Stimulated activated CD4-positive, alpha-beta T cell treated with anti-CD3 and anti-CD28 coated beads, Interleukin-1b, Interleukin-23, amount 100 ng/mL, for 24 hours (primary cell): ENCODE results near the gene DDX31.

Source experiments
- DNase-seq, 4 experiments: peaks; one replicate each; pipeline ENCODE4 v3.0.0-alpha.2; 2020; ENCODE audit warnings: low read depth in 4 of 4, low spot score in 1 of 4

Gene DDX31

DNA sequence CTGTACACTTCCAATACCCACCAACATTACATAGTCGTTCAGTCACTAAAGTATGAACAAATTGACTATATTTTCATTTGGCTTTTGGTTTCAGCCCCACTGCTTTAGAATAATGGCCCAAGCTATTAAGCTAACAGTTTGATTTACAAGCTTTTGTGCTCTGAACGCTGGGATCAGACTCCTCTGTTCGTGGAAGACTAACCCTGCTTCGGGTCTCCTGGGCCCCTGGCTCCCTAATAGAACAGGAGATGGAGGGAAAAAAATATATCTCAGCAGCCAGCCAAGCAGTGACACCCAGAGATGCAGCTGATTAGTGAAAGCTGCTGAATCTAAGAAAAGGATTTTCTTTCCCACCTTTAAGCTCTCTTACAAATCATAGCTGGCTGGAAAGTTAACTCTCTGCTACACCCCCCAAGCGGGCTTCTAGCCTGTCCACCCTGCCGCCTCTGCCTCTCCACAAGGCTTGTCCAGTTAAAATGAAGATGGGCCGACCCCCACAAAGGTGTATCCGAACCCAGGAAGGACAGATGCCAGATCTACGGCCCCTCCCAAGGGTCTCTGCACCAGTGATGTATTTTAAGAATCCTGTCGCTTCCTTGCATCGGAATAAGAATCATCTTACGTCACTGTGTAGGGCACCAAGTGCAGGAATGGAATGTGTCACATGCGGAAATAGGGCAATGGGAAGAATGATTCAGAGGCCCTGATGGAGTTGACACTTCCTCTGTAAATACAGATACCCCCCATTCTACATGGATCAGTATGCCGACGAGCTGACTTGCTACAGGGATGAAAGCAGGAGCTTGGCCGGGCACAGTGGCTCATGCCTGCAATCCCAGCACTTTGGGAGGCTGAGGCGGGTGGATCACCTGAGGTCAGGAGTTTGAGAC, 120.8 kb downstream of the DDX31 start:
- no peak for DNase-seq

- no peak for DNase-seq
These were observed 121.6 kb downstream of the DDX31 start for GRCh38 chr9:132547976-132548730.

- DNase-seq: no peak
These were observed 122.3 kb downstream of the DDX31 start for GRCh38 chr9:132547436-132547835.

DNA sequence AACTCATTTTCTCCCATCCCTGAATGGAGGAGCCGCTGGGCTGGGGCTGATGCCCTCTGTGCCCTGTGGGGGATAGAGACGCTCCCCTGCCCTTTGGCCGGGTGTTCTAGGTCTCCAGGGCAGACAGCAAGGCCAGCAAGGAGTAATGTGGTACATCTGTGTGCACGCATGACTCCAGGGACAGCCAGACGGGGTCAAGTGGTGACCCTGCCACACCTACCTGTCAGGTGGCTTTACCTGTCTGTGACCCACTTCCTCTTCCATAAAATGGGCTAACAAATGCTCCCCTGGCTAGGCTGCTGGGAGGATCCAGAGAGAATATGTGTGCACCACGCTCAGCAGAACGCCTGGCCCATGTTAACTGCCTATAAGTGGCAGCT, 122.7 kb downstream of the DDX31 start:
- no peak for DNase-seq

DNA sequence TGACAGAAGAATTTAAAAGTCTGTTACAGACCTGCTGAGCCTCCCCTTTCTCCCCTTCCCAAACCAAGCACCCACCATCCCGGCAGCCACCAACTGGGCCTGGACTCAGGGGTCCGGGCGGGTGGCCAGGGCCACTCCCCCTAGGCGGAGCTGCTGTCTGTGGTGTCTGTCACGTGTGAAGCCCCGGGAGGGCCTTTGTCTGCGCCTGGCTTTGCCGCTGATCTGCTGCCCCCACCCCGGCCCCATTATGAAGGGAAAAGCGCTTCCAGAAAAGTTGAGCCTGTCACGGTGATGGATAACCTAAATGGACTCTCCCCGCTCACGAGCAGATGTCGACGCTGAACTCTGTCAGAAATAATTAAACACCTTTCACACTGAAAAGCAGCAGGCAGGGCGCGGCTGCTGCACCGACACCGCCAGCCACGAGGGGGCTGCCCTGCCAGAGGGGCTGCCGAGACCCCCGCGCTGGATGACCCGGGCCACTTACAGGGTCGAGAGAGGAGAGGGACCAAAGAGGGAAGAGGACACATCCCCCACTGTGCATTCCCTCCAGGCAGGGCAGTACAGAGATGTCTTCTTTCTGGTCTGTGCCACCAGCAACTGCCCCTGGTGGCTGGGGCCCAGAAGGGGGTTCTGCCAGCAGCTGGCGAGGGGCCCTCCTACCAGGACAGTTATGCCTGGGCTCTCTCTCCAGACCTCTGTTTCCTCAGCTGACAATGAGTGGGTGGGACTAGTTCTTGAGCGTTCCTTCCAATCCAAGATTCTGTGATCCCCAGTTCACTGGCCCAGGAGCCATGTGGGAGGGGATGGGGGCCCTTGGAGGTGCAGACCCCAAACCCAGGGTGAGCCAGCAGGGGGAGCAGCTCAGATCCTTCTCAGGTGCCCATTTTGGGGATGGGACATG, 123.4 kb downstream of the DDX31 start:
- no peak for DNase-seq

DNA sequence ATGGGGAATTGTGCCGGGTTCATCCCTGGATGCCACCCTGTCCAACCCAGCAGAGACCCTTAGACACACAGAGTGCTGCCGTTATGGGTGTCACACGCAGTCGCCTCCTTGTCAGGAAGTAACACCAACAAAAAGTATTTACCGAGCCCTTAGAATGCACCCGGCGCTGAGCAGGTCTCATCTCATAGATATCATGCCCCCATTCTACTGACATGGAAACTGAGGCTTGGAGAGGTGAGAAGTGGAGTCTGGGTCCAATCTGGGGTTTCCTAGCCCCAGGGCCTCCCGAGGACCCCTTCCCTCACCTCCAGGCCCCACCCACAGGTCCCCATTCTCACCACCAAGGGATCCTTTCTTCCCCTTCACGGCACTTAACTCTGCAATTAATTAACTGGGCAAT, 124.2 kb downstream of the DDX31 start:
- DNase-seq: no peak

GRCh38 chr9:132543960-132544359, 125.8 kb downstream of the DDX31 start:
- no peak for DNase-seq

- DNase-seq: no peak
These were observed 126.5 kb downstream of the DDX31 start for GRCh38 chr9:132543251-132543650.
